WI38 (cell line): ENCODE measurements around the gene CBFA2T3.

ENCODE experiments used
- H3K4me3 ChIP-seq: 2 replicates; pipeline ENCODE4 v1.5.1; 2011; ENCODE audit warnings: low read depth, mild to moderate bottlenecking, control low read depth, low read length
- CTCF ChIP-seq: IDR thresholded peaks from 2 replicates; pipeline ENCODE4 v1.5.1; 2012; ENCODE audit warnings: low read depth, mild to moderate bottlenecking, control low read depth, low read length

The CBFA2T3 gene

GRCh38 chr16:88925540-88925887 lies 51.5 kb downstream of the CBFA2T3 start:
- H3K4me3 ChIP-seq, result no peak overlapping the region
- TF ChIP-seq CTCF, result no peak

DNA sequence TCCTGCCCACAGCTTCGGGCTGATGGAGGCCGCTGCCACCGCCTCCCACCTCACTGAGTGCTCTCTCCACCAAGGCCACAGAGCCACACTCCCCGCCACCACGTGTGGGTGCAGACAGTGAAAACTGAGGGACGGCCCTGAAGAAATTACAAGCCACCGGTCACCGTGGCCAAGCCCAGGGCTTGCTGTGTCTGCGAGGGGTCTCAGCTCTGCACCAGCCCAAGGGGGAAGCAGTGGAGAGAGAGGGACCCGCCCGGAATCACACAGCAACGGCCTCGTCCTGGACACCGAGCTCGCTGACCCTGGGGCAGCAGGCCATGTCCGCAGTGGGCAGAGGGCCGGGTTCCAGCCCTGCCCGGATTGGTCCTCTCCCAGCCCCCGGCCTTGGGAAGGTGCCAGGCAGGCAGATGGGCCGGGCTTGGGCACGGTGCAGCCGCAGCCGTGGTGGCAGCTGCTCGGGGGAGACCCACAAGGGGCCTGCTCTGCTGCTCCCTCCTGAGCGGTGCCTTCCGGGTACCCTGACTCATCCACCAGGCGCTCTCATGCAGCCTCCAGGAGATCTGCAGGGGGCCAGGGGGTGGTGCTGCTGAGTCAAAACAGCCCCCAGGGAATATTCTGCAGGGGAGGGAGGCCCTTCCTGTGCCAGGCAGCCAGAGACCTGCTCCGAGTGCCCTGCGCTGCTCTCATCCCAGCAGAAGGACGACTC lies 52.0 kb downstream of the CBFA2T3 start:
- H3K4me3 ChIP-seq, result no peak overlapping the region
- TF ChIP-seq CTCF, result peak; percentile 26

DNA sequence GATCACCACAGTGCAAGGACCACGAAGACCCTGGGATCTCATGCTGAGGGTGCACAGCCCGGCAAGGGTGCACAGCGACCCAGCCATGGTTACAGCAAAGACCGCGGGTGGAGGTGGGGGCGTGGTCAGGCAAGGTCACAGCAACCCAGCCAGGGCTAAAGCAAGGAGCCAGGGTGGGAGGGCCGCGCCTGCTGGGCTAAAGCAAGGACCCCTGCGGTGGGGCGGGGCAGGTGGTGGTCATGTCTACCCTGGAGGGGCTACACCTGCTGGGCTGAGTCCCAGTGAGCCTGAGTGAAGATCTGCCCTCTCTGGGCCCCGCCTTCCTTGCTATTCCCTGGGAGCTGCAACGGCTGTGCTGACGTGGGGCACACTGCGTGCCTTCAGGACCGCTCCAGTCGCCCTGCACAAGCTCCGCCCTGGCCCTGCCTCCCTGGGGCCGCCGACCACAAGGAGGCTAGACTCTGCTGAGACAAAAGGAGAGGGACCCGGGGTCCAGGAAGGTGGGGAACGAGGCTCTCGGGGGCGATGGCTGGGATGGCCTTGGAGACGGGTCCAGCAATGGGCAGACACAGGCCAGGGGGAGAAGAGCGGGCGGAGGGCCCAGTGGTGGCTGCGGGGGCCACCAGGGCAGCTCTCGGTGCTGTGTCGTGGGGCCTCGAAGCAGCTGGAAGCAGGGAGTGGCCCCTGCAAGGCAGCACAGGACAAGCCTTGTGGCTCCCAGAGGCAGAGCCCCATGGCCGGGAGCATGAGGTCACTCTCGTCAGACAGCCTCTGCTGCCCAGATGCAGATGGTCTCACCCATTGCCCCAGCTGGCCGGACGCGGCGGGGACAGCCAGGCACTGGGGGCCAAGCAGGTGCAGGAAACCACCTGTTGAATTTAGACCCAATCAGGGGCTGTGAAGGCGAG lies 52.8 kb downstream of the CBFA2T3 start:
- no peak overlapping the region for H3K4me3 ChIP-seq
- TF ChIP-seq CTCF, result no peak

DNA sequence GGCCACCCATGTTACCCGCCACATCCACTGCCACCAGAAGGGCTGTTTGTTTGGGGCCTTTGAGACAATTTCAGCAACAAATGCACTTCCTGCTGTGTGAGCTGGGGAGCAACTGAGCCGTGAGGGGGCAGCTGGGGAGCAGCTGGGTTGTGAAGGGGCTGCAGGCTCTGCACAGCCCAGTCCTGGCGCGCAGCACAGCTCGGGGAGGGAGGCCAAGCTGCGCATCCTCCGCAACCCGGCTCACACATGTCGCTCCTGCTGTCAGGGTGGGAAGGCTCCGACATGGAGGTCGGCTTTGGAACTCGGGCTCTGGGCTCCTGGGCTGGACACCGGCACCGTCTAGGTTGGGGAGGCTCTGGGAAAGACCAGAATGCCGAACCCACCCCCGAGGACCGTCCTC lies 53.6 kb downstream of the CBFA2T3 start:
- no peak for TF ChIP-seq CTCF
- no peak overlapping the region for H3K4me3 ChIP-seq

- no peak for TF ChIP-seq CTCF
- H3K4me3 ChIP-seq, result no peak overlapping the region
These were observed 54.1 kb downstream of the CBFA2T3 start for GRCh38 chr16:88922826-88923410.

- TF ChIP-seq CTCF, result no peak
These were observed 54.7 kb downstream of the CBFA2T3 start for GRCh38 chr16:88922114-88922825.

More at GRCh38 chr16:88922114-88922825, 54.7 kb downstream of the CBFA2T3 start:
- no peak overlapping the region for H3K4me3 ChIP-seq
